Gastroesophageal sphincter (tissue), 4 donors: Measurements from ENCODE around the gene PRAC2. TPM values are rescaled to one million over a fixed set of nuclear protein-coding genes. Genes with fewer than 3 reads are reported as not detected.

ENCODE experiments used
- ATAC-seq: fragments of 150-250 bp; one replicate; pipeline ENCODE4 v1.9.1; 2016; ENCODE audit warnings: mild to moderate bottlenecking, moderate library complexity
- H3K27ac ChIP-seq, 4 donors: fragments of 200-600 bp; sonication (generic) in 3 of 4; 1 replicate in 3 of 4; 2 replicates in 1 of 4; pipeline ENCODE4 v1.5.1; 2016 to 2019
- H3K27me3 ChIP-seq: fragments of 200-600 bp; sonication (generic); one replicate; pipeline ENCODE4 v1.5.1; 2019
- H3K36me3 ChIP-seq, 2 donors: fragments of 200-600 bp; sonication (generic); one replicate each; pipeline ENCODE4 v1.5.1; 2019; ENCODE audit warnings: control low read depth in 1 of 2
- H3K4me1 ChIP-seq, 3 donors: fragments of 200-600 bp; sonication (generic); 1 replicate in 2 of 3; 2 replicates in 1 of 3; pipeline ENCODE4 v1.5.1; 2016 to 2019; ENCODE audit warnings: control low read depth in 2 of 3
- H3K4me3 ChIP-seq, 2 donors: fragments of 200-600 bp; sonication (generic); one replicate each; pipeline ENCODE4 v1.5.1; 2019; ENCODE audit warnings: mild to moderate bottlenecking in 1 of 2, moderate library complexity in 1 of 2
- H3K9me3 ChIP-seq, 3 donors: fragments of 200-600 bp; sonication (generic); one replicate each; pipeline ENCODE4 v1.5.1; 2017 to 2019; ENCODE audit warnings: control low read depth in 2 of 3
- CTCF ChIP-seq, 4 experiments: fragments of 200-600 bp in 2 of 4; fragments of 450-650 bp in 2 of 4; sonication (generic) in 1 of 4; IDR thresholded peaks; one replicate each; pipeline ENCODE4 v1.5.1; 2017 to 2019; ENCODE audit warnings: antibody characterized with exemption in 4 of 4, mild to moderate bottlenecking in 2 of 4, moderate library complexity in 2 of 4
- EP300 ChIP-seq: sonication (generic); formaldehyde crosslinking; IDR thresholded peaks from one replicate; pipeline ENCODE4 v1.6.1; 2017; ENCODE audit warnings: antibody characterized with exemption, mild to moderate bottlenecking
- POLR2A ChIP-seq, 2 donors: fragments of 450-650 bp; IDR thresholded peaks; one replicate each; pipeline ENCODE4 v1.6.1; 2017; ENCODE audit warnings: antibody characterized with exemption in 2 of 2, mild to moderate bottlenecking in 2 of 2, moderate library complexity in 1 of 2
- POLR2AphosphoS5 ChIP-seq: sonication (generic); formaldehyde crosslinking; IDR thresholded peaks from one replicate; pipeline ENCODE4 v1.6.1; 2017; ENCODE audit warnings: antibody characterized with exemption
- WGBS, 2 donors: methylation state at CpG; one replicate each; pipeline ENCODE4 v1.1.5; 2018; ENCODE audit warnings: low coverage in 1 of 2; 5-methylcytosine and 5-hydroxymethylcytosine counted together
- total RNA-seq, 4 donors: library from RNA; depleted of rRNA; stranded (reverse); fragments of >200 nt; gene quantifications; one replicate each; pipeline ENCODE4 v1.1.0, GENCODE V29; 2016

The PRAC2 gene
- total RNA-seq, 4 donors from 2014 or later, result not detected

DNA sequence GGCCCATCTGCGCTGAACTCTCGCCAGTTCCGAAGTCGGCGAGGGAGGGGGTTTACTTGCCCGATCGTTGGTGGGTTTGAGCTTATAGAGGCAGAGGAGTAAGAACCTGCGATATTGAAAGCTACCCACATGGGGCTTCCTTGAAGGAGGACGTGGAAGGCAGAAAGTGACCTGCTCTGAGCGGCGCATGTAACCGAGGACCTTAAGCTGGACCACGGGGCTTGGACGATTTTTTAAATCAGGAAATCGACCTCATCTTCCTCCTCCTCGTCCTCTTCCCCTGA is 2.0 kb downstream of the PRAC2 start:
- H3K4me3 ChIP-seq, result no peak overlapping the region
- 0 to 5% methylated on average over 2 to 7 of the region's 16 CpGs for WGBS, 2 donors

DNA sequence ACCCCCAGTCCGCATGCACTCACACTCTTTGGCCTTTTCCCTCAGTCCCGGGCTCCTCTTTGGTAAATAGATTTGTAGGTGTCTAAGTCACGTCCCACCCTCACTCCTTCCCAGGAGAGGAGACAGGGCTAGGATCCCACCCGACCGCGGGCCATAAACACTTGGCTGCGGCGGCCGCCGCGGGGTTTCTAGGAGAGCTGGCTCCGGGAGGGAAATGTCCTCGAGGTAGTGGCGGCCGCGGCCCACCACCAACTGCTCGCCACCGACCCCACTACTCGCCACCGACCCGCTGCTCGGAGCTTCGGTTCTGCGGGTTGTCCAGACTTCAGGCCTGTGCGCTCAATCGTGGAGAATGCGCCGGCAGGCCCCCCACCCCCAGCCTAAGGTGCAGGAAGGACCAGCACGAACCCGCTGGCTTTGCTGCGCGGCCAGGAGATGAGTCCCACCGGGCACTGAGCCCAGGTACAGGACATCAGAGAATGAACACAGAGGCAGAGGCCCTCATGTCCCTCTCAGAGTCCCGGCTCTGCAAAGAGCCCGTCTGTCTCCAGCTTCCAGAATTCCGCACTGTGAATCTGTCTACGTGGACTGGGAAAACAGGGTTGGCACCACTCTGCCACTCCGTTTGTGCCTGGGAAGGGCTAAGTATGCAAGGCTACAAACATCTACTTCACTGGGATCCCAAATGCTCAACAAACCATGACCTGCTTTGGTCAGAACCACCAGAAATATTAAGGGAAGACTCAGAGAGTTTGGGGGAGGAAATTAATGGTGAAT is 2.5 kb downstream of the PRAC2 start:
- Histone ChIP-seq H3K4me1 (peaks cover 0 to 47% (median 26%) of the 10 kb centered on the region in 3 donors), H3K4me3 (no peak overlapping the region)
- no peak for ATAC-seq

More for the DNA sequence above, 2.0 kb downstream of the PRAC2 start:
- no peaks in the 10 kb centered on the region for H3K9me3 ChIP-seq
- no peak for ATAC-seq
- peaks cover 0 to 48% (median 26%) of the 10 kb centered on the region in 3 donors for H3K4me1 ChIP-seq
- peaks cover 100% of the 10 kb centered on the region for H3K27me3 ChIP-seq
- no peak for TF ChIP-seq EP300
- TF ChIP-seq CTCF (IDR thresholded peaks at IDR 0.05), result no peak
- no peak for TF ChIP-seq POLR2AphosphoS5
- no peak overlapping the region for H3K27ac ChIP-seq
- no peaks in the 10 kb centered on the region for H3K36me3 ChIP-seq

DNA sequence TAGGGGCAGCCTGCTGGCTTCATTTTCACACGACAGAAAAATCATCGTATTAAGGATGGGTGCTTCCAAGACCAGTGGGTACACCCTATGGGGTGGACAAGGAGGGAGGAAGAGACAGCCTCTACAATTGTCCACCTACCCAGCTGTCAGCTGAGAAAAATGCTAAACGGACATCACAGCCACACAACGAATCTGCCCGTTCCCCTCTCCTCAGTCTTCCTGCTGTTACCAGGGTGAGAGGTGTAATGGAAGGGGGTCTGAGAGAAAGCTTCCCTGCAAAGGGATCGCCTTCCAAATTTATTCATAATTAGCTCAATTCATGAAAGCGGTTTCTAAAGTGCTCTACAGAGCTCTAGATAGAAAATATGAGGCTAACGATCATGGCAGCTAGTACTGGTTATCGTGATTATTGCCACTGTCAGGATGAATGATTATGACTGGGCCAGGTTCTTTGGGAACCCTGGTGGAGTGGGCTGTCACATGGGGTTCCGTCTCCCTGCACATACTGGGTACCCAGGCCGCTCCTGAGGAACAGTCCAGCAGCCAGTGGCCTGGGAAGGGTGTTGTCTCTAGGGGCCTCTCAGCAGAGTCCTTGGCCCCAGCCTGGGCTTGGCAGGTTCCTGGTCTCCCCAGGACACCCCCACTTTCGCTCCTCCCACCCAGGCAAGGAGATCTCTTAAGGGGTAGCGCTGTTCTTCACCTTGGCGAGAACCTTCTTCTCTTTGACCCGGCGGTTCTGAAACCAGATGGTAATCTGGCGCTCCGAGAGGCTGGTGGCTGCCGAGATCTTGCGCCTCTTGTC is 3.3 kb downstream of the PRAC2 start:
- 20 to 27% methylated on average over 2 to 6 of the region's 20 CpGs for WGBS, 2 donors
- H3K36me3 ChIP-seq, result no peaks in the 10 kb centered on the region
- H3K27ac ChIP-seq, result no peak overlapping the region
- ATAC-seq, result no peak
- no peaks in the 10 kb centered on the region for H3K9me3 ChIP-seq
- H3K27me3 ChIP-seq, result peaks cover 100% of the 10 kb centered on the region
- no peak overlapping the region for H3K4me3 ChIP-seq
- no peak for TF ChIP-seq POLR2AphosphoS5
- no peak for TF ChIP-seq EP300
- no peak for TF ChIP-seq CTCF (IDR thresholded peaks at IDR 0.05)
- no peak for TF ChIP-seq POLR2A (IDR thresholded peaks at IDR 0.05)
- H3K4me1 ChIP-seq, result peaks cover 0 to 47% (median 26%) of the 10 kb centered on the region in 3 donors

More for the DNA sequence above, 2.5 kb downstream of the PRAC2 start:
- Histone ChIP-seq H3K9me3 (no peaks in the 10 kb centered on the region), H3K36me3 (no peaks in the 10 kb centered on the region), H3K27ac (no peak overlapping the region), H3K27me3 (peaks cover 100% of the 10 kb centered on the region)
- TF ChIP-seq POLR2A (IDR thresholded peaks at IDR 0.05) (no peak), POLR2AphosphoS5 (no peak), CTCF (IDR thresholded peaks at IDR 0.05) (no peak), EP300 (no peak)
- 0 to 10% methylated on average over 2 to 6 of the region's 38 CpGs for WGBS, 2 donors

GRCh38 chr17:48726916-48727286 is 3.9 kb downstream of the PRAC2 start:
- Histone ChIP-seq H3K9me3 (no peaks in the 10 kb centered on the region), H3K4me1 (peaks cover 0 to 47% (median 26%) of the 10 kb centered on the region in 3 donors), H3K27ac (no peak overlapping the region), H3K27me3 (peaks cover 100% of the 10 kb centered on the region), H3K4me3 (no peak overlapping the region), H3K36me3 (no peaks in the 10 kb centered on the region)
- WGBS, 2 donors, result 10 to 16% methylated on average over 3 to 4 of the region's 20 CpGs
- ATAC-seq, result no peak
- TF ChIP-seq EP300, result no peak
- TF ChIP-seq CTCF (IDR thresholded peaks at IDR 0.05), result no peak
- no peak for TF ChIP-seq POLR2AphosphoS5
- TF ChIP-seq POLR2A (IDR thresholded peaks at IDR 0.05), result no peak
